B cell (primary cell): ENCODE results near the gene NMUR1.

Experiments used
- CTCF ChIP-seq: fragments of 200-600 bp; IDR thresholded peaks from one replicate; pipeline ENCODE4 v1.8.0; 2022; ENCODE audit warnings: antibody characterized with exemption, mild to moderate bottlenecking
- EZH2 ChIP-seq: IDR thresholded peaks from 2 replicates; pipeline ENCODE4 v1.6.1; 2012; ENCODE audit warnings: borderline replicate concordance, low read depth, mild to moderate bottlenecking, moderate library complexity, low read length; ENCODE audit not compliant: insufficient read depth, poor library complexity, severe bottlenecking

GRCh38 chr2:231532756-231533035 lies 2.5 kb upstream of the NMUR1 start:
- TF ChIP-seq EZH2 = no peak
- no peak for TF ChIP-seq CTCF
